Mesothelial cell of epicardium (in vitro differentiated cells): Measurements from ENCODE around the gene TFF3. TPM values are rescaled to one million over a fixed set of nuclear protein-coding genes. Genes with fewer than 3 reads are reported as not detected.

Experiments
- DNase-seq, 2 experiments: peaks; one replicate each; pipeline ENCODE4 v3.0.0; 2021; ENCODE audit warnings: low spot score in 2 of 2; ENCODE audit not compliant: unreplicated experiment in 2 of 2
- H3K27ac Mint-ChIP-seq: 2 replicates; pipeline ENCODE4 v1.8.0; 2021; ENCODE audit warnings: mixed read lengths
- H3K27me3 Mint-ChIP-seq: 2 replicates; pipeline ENCODE4 v1.8.0; 2021; ENCODE audit warnings: low read depth, mixed read lengths
- H3K36me3 Mint-ChIP-seq: 2 replicates; pipeline ENCODE4 v1.8.0; 2021; ENCODE audit warnings: mixed read lengths
- H3K4me1 Mint-ChIP-seq: 2 replicates; pipeline ENCODE4 v1.8.0; 2021; ENCODE audit warnings: mixed read lengths
- H3K4me3 Mint-ChIP-seq: 2 replicates; pipeline ENCODE4 v1.8.0; 2021; ENCODE audit warnings: mild to moderate bottlenecking, moderate library complexity, mixed read lengths
- H3K9me3 Mint-ChIP-seq: 2 replicates; pipeline ENCODE4 v1.8.0; 2021; ENCODE audit warnings: mixed read lengths
- total RNA-seq: library from RNA; stranded (reverse); gene quantifications from 3 replicates; pipeline ENCODE4 v1.2.1, GENCODE V29; 2021
- TF ChIP-seq, protein P1 (sequence below): fragments of 200-600 bp; sonication (generic); IDR thresholded peaks from one replicate; pipeline ENCODE4 v1.5.0; 2021; ENCODE audit warnings: antibody characterized with exemption; ENCODE audit not compliant: unreplicated experiment

Gene TFF3
- total RNA-seq, 1 donor from 2014 or later: not detected

- Mint-ChIP-seq H3K36me3 (no peaks in the 10 kb centered on the region), H3K27me3 (peaks cover 62% of the 10 kb centered on the region), H3K4me1 (no peaks in the 10 kb centered on the region), H3K27ac (no peak overlapping the region), H3K9me3 (no peaks in the 10 kb centered on the region), H3K4me3 (peak overlapping the region; percentile 39)
- peak in 1 of 2 experiments; percentile 83 for DNase-seq
- TF ChIP-seq, protein P1, sequence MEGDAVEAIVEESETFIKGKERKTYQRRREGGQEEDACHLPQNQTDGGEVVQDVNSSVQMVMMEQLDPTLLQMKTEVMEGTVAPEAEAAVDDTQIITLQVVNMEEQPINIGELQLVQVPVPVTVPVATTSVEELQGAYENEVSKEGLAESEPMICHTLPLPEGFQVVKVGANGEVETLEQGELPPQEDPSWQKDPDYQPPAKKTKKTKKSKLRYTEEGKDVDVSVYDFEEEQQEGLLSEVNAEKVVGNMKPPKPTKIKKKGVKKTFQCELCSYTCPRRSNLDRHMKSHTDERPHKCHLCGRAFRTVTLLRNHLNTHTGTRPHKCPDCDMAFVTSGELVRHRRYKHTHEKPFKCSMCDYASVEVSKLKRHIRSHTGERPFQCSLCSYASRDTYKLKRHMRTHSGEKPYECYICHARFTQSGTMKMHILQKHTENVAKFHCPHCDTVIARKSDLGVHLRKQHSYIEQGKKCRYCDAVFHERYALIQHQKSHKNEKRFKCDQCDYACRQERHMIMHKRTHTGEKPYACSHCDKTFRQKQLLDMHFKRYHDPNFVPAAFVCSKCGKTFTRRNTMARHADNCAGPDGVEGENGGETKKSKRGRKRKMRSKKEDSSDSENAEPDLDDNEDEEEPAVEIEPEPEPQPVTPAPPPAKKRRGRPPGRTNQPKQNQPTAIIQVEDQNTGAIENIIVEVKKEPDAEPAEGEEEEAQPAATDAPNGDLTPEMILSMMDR: peak; percentile 88
These were observed 5.4 kb downstream of the TFF3 start for GRCh38 chr21:42309753-42310213.

DNA sequence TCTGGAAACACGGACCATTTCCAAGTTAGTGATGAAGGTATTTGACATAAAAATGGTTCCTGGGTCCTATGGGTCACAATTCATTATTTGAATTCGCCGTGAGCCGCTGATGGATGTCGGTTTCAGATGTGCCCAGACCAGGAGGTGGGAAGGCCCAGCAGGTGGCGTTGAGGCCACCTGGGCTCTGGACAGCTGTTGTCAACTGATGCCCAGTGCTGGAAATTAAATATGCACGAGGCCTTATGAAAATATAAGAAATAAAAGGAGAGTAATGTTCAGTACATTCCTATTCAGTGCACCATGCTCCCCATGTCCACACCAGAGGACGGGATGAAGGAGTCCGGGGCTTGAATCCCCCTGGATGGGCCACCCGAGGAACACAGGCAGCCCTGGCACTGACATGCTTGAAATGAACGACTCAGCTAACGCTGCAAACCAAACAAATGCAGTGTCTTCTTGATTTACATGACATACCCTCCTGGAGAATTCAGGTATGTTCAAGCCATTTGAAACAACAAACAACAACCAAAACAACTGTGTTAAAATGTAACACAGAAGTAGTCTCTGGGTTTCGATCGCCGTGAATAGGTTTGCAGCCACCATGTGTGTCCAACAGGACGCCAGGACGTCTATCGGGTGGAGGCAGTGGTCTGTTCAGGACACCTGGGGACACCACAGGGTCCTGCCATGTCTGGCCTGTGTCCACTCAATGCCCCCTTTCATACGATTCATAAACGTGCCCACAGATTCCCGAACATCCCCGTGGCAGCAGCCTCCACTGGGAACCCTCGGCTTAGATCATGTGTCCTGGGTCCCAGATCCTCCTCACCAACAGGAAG, 6.1 kb downstream of the TFF3 start:
- Mint-ChIP-seq H3K4me1 (no peaks in the 10 kb centered on the region), H3K27me3 (peaks cover 64% of the 10 kb centered on the region), H3K4me3 (no peak overlapping the region), H3K27ac (no peak overlapping the region), H3K36me3 (no peaks in the 10 kb centered on the region), H3K9me3 (no peaks in the 10 kb centered on the region)
- no peak for DNase-seq
- TF ChIP-seq, protein P1: no peak

GRCh38 chr21:42308161-42308913, 6.9 kb downstream of the TFF3 start:
- no peak overlapping the region for H3K27ac Mint-ChIP-seq

DNA sequence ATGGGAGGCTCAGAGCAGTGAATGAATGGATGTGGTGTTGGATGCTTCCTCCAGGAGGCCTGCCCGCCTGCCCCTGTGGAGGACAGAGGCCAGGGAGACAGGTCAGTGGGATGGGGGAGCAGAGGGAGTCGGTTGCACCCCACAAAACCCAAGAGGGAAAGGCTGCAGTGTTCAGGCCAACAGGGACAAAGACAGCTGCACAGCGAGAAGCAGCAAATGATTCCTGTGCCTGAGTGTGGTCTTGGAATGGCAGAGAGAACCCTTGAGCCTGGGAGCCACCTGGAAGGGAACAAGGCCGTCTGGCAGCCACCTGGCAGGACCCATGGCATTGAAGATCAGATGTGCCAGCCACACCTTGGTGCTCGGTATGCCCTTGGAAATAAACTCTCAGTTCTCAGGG, 8.1 kb downstream of the TFF3 start:
- no peak overlapping the region for H3K27ac Mint-ChIP-seq
- no peak for DNase-seq
- TF ChIP-seq, protein P1: no peak

More at GRCh38 chr21:42308161-42308913, 6.9 kb downstream of the TFF3 start:
- no peaks in the 10 kb centered on the region for H3K4me1 Mint-ChIP-seq
- H3K27me3 Mint-ChIP-seq: peaks cover 56% of the 10 kb centered on the region
- H3K36me3 Mint-ChIP-seq: no peaks in the 10 kb centered on the region
- no peaks in the 10 kb centered on the region for H3K9me3 Mint-ChIP-seq
- H3K4me3 Mint-ChIP-seq: no peak overlapping the region
- TF ChIP-seq, protein P1: no peak
- DNase-seq: no peak

DNA sequence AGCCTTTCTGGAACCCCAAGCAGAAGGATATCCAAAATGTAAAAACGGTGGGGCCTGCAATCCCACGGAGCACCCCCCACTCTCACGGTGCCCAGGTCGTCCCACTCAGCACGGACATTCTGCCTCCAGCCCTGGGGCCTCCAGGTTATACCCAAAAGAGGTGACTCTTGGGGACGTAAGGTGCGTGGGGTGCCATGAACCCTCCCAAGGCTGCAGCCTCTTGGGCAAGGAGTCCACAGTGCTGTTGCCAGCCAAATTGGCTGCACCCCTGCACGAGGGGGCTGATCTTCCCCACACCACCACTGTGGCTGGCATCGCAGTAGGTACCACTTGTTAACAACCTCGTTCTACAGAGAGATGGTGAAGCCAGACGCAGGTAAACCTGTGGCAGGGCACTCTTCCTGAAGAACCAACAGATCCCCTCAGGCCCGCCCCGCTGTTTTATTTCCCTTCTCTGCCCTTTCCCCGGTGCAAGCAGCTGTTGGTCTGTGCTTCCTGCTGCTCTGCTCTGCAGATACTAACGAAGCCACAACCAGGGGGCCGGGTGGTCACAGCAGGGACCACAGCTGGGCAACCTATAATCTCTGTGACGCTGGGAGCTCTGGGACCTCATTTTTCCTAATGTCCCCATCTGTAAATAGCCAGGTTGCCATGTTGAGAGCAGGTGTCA, 8.7 kb downstream of the TFF3 start:
- H3K36me3 Mint-ChIP-seq: no peaks in the 10 kb centered on the region
- DNase-seq: no peak
- no peak overlapping the region for H3K27ac Mint-ChIP-seq
- no peaks in the 10 kb centered on the region for H3K9me3 Mint-ChIP-seq
- H3K4me1 Mint-ChIP-seq: no peaks in the 10 kb centered on the region
- TF ChIP-seq, protein P1: no peak
- H3K27me3 Mint-ChIP-seq: peaks cover 47% of the 10 kb centered on the region
- H3K4me3 Mint-ChIP-seq: no peak overlapping the region

More for the DNA sequence above, 8.1 kb downstream of the TFF3 start:
- no peaks in the 10 kb centered on the region for H3K9me3 Mint-ChIP-seq
- H3K4me3 Mint-ChIP-seq: no peak overlapping the region
- H3K36me3 Mint-ChIP-seq: no peaks in the 10 kb centered on the region
- H3K27me3 Mint-ChIP-seq: peaks cover 53% of the 10 kb centered on the region
- H3K4me1 Mint-ChIP-seq: no peaks in the 10 kb centered on the region
